SU-DHL-6 (cell line): ENCODE measurements around the gene TMEM100.

ENCODE experiments used
- H2AFZ ChIP-seq: fragments of 200-600 bp; sonication (generic); 2 replicates; pipeline ENCODE4 v1.6.1; 2014; ENCODE audit warnings: low read depth, mild to moderate bottlenecking, moderate library complexity, mixed read lengths, antibody characterized with exemption, low read length; ENCODE audit not compliant: severe bottlenecking
- H3F3A ChIP-seq: fragments of 200-600 bp; shearing (Covaris generic); 2 replicates; pipeline ENCODE4 v1.6.0; 2016; ENCODE audit warnings: antibody characterized with exemption, mild to moderate bottlenecking; ENCODE audit not compliant: insufficient read depth
- H3K27ac ChIP-seq: fragments of 200-600 bp; sonication (generic); 2 replicates; pipeline ENCODE4 v1.5.1; 2016; ENCODE audit warnings: low read depth, mild to moderate bottlenecking, low read length, moderate library complexity, mixed read lengths
- H3K27me3 ChIP-seq: fragments of 200-600 bp; sonication (generic), shearing (Covaris generic); 2 replicates; pipeline ENCODE4 v1.6.0; 2014; ENCODE audit warnings: mild to moderate bottlenecking, low read length
- H3K36me3 ChIP-seq: fragments of 200-600 bp; sonication (generic); 2 replicates; pipeline ENCODE4 v1.6.1; 2014; ENCODE audit warnings: mild to moderate bottlenecking, low read length, mixed read lengths
- H3K4me2 ChIP-seq: fragments of 300-600, 200-600 bp; shearing (Covaris generic), sonication (generic); 2 replicates; pipeline ENCODE4 v1.6.0; 2014; ENCODE audit warnings: low read length, low read depth, mild to moderate bottlenecking; ENCODE audit not compliant: poor library complexity, severe bottlenecking
- H3K4me3 ChIP-seq: fragments of 200-600 bp; sonication (generic); 2 replicates; pipeline ENCODE4 v1.5.1; 2014; ENCODE audit warnings: antibody characterized with exemption, low read length, mild to moderate bottlenecking, mixed read lengths; ENCODE audit not compliant: insufficient read depth, poor library complexity, severe bottlenecking
- H3K79me2 ChIP-seq: fragments of 200-600 bp; sonication (generic); 2 replicates; pipeline ENCODE4 v1.6.1; 2014; ENCODE audit warnings: mild to moderate bottlenecking, low read length, moderate library complexity; ENCODE audit not compliant: insufficient read depth
- H3K9ac ChIP-seq: fragments of 200-600 bp; sonication (generic); 2 replicates; pipeline ENCODE4 v1.7.0; 2014; ENCODE audit warnings: mild to moderate bottlenecking, low read length
- H3K9me2 ChIP-seq: fragments of 200-600 bp; sonication (generic); replicated peaks from 2 replicates; pipeline ENCODE4 v1.6.1; 2014; ENCODE audit warnings: low read length; ENCODE audit not compliant: insufficient read depth
- H3K9me3 ChIP-seq: fragments of 200-600 bp; sonication (generic); 2 replicates; pipeline ENCODE4 v1.6.1; 2014; ENCODE audit warnings: low read length, mixed read lengths; ENCODE audit not compliant: insufficient read depth
- H4K20me1 ChIP-seq: fragments of 200-600 bp; sonication (generic); 2 replicates; pipeline ENCODE4 v1.6.1; 2014; ENCODE audit warnings: low read depth, mild to moderate bottlenecking, antibody characterized with exemption, low read length, moderate library complexity, mixed read lengths
- EZH2phosphoT487 ChIP-seq: fragments of 200-600 bp; sonication (generic), shearing (Covaris generic); conservative IDR thresholded peaks from 2 replicates; pipeline ENCODE4 v1.6.1; 2018; ENCODE audit warnings: mild to moderate bottlenecking, antibody characterized with exemption, low read length, moderate library complexity, mixed read lengths
- TF ChIP-seq, protein P1 (sequence below): fragments of 200-600 bp; sonication (generic); IDR thresholded peaks from one replicate; pipeline ENCODE4 v1.5.1; 2017; ENCODE audit warnings: antibody characterized with exemption, mild to moderate bottlenecking, low read length, moderate library complexity; ENCODE audit not compliant: insufficient read depth, poor library complexity, severe bottlenecking

Gene TMEM100

DNA sequence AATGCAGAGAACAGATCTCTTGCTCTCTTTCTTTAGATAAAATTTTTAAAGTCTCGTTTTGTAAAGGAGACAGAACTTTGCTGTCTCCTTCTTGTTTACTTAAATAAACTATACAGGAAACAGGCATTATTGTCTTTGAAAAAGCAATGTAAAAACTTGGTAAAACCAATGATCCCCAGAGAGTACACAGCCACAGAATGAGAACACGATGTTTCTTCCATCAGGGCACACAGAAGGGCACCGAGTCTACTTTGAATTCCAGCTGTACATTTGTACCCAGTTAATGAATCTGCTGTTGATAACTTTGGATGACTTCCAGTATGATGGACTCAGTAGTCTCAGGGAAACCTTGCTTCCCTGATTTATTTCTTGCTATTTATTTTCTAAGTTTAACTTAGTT is 8.1 kb upstream of the TMEM100 start:
- Histone ChIP-seq H3K4me2 (no peak overlapping the region), H3K9me3 (no peaks in the 10 kb centered on the region), H3K79me2 (no peaks in the 10 kb centered on the region), H3K4me3 (no peak overlapping the region), H3K27me3 (no peaks in the 10 kb centered on the region), H3F3A (no peaks in the 10 kb centered on the region), H3K27ac (no peak overlapping the region), H4K20me1 (no peaks in the 10 kb centered on the region), H3K9ac (no peak overlapping the region), H2AFZ (no peak overlapping the region), H3K9me2 (no peaks in the 10 kb centered on the region), H3K36me3 (no peaks in the 10 kb centered on the region)
- TF ChIP-seq, protein P1, sequence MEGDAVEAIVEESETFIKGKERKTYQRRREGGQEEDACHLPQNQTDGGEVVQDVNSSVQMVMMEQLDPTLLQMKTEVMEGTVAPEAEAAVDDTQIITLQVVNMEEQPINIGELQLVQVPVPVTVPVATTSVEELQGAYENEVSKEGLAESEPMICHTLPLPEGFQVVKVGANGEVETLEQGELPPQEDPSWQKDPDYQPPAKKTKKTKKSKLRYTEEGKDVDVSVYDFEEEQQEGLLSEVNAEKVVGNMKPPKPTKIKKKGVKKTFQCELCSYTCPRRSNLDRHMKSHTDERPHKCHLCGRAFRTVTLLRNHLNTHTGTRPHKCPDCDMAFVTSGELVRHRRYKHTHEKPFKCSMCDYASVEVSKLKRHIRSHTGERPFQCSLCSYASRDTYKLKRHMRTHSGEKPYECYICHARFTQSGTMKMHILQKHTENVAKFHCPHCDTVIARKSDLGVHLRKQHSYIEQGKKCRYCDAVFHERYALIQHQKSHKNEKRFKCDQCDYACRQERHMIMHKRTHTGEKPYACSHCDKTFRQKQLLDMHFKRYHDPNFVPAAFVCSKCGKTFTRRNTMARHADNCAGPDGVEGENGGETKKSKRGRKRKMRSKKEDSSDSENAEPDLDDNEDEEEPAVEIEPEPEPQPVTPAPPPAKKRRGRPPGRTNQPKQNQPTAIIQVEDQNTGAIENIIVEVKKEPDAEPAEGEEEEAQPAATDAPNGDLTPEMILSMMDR: no peak
- no peak for TF ChIP-seq EZH2phosphoT487

DNA sequence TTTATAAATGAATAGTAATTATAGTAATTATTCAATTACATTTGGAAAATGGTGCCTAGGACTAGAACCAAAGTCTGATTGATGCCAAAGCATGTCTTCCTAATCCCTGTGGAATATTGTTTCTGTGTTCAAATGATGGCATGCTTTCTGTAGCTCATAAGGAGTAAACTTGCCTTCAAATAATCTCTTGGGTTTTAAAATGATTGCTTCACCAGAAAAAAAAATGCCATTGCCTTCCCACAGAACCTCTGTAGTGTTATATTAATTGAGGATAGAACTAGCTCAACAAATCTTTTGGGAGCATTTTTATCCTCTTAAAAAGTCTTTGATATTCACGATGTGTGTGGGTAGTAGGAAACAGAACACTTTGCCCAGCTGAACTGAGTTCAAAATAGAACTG is 7.7 kb upstream of the TMEM100 start:
- Histone ChIP-seq H3K36me3 (no peaks in the 10 kb centered on the region), H2AFZ (no peak overlapping the region), H3K9me3 (no peaks in the 10 kb centered on the region), H3K27ac (no peak overlapping the region), H3K4me3 (no peak overlapping the region), H3K9me2 (no peaks in the 10 kb centered on the region), H3K4me2 (no peak overlapping the region), H3F3A (no peaks in the 10 kb centered on the region), H4K20me1 (no peaks in the 10 kb centered on the region), H3K79me2 (no peaks in the 10 kb centered on the region), H3K9ac (no peak overlapping the region), H3K27me3 (no peaks in the 10 kb centered on the region)
- TF ChIP-seq EZH2phosphoT487: no peak
- TF ChIP-seq, protein P1: no peak

- Histone ChIP-seq H4K20me1 (no peaks in the 10 kb centered on the region), H3K27ac (no peak overlapping the region), H3K36me3 (no peaks in the 10 kb centered on the region), H3K9ac (no peak overlapping the region), H3K79me2 (no peaks in the 10 kb centered on the region), H3K9me2 (no peaks in the 10 kb centered on the region), H3F3A (no peaks in the 10 kb centered on the region), H2AFZ (no peak overlapping the region), H3K4me3 (no peak overlapping the region), H3K4me2 (no peak overlapping the region), H3K9me3 (no peaks in the 10 kb centered on the region), H3K27me3 (no peaks in the 10 kb centered on the region)
- no peak for TF ChIP-seq EZH2phosphoT487
Measured at GRCh38 chr17:55729484-55729883, 6.8 kb upstream of the TMEM100 start.

GRCh38 chr17:55728833-55729232 is 6.2 kb upstream of the TMEM100 start:
- TF ChIP-seq, protein P1: no peak
- no peak for TF ChIP-seq EZH2phosphoT487
- Histone ChIP-seq H3K27ac (no peak overlapping the region), H3K27me3 (no peaks in the 10 kb centered on the region), H2AFZ (no peak overlapping the region), H3K9me3 (no peaks in the 10 kb centered on the region), H3K36me3 (no peaks in the 10 kb centered on the region), H3F3A (no peaks in the 10 kb centered on the region), H3K4me3 (no peak overlapping the region), H3K9ac (no peak overlapping the region), H3K79me2 (no peaks in the 10 kb centered on the region), H3K9me2 (no peaks in the 10 kb centered on the region), H4K20me1 (no peaks in the 10 kb centered on the region), H3K4me2 (no peak overlapping the region)
